PC-3 (cell line): ENCODE results near the gene SLC25A31.

ENCODE experiments used
- EZH2 ChIP-seq: fragments of 300-600 bp; sonication (generic); IDR thresholded peaks from one replicate; pipeline ENCODE4 v1.6.1; 2017; ENCODE audit warnings: antibody characterized with exemption, mild to moderate bottlenecking, low read length; ENCODE audit not compliant: unreplicated experiment
- TF ChIP-seq, protein P1 (sequence below): fragments of 300-600 bp; sonication (generic); conservative IDR thresholded peaks from 2 replicates; pipeline ENCODE4 v1.5.1; 2017; ENCODE audit warnings: antibody characterized with exemption, low read depth, mild to moderate bottlenecking, low read length

DNA sequence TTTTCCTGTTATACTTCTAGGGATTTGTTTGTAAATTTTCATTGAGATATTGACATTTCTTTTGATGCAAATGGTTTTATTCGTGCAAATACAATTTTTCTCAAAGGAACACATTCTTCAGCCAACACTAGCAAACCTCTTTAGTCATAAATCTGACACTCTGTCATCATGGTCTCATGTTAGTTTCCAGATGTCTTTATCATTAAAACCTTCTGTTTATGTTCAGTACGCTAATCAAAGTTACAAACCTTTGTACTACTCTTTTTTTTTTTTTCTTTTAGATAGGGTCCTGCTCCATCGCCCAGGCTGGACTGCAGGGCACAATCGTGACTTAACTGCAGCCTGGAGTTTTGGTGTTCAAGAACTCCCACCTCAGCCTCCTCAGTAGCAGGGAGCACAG lies 7.1 kb downstream of the SLC25A31 start:
- TF ChIP-seq, protein P1, sequence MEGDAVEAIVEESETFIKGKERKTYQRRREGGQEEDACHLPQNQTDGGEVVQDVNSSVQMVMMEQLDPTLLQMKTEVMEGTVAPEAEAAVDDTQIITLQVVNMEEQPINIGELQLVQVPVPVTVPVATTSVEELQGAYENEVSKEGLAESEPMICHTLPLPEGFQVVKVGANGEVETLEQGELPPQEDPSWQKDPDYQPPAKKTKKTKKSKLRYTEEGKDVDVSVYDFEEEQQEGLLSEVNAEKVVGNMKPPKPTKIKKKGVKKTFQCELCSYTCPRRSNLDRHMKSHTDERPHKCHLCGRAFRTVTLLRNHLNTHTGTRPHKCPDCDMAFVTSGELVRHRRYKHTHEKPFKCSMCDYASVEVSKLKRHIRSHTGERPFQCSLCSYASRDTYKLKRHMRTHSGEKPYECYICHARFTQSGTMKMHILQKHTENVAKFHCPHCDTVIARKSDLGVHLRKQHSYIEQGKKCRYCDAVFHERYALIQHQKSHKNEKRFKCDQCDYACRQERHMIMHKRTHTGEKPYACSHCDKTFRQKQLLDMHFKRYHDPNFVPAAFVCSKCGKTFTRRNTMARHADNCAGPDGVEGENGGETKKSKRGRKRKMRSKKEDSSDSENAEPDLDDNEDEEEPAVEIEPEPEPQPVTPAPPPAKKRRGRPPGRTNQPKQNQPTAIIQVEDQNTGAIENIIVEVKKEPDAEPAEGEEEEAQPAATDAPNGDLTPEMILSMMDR = no peak
- no peak for TF ChIP-seq EZH2
